D341Med (cell line): ENCODE measurements around the gene DGUOK.
"Not testable (repeated sequence)": the region's sequence is repeated elsewhere in the genome, so short reads cannot be mapped to it uniquely, and the experiment has no call there.

Source experiments
- DNase-seq: peaks from one replicate; pipeline ENCODE4 v3.0.0; 2012; ENCODE audit warnings: low spot score

Gene DGUOK

GRCh38 chr2:73926493-73927327 is at the start of gene DGUOK:
TSS of gene DGUOK (plus strand) at chr2:73926880. CDS start at chr2:73926911, 31 bp downstream.
- DNase-seq = peak; percentile 94

- DNase-seq = no peak
Observed at GRCh38 chr2:73877071-73877802, 49.4 kb upstream of the DGUOK start.

GRCh38 chr2:73877984-73878383 is 48.7 kb upstream of the DGUOK start:
- DNase-seq = not testable (repeated sequence)

GRCh38 chr2:73885406-73885805 is 41.3 kb upstream of the DGUOK start:
- DNase-seq = no peak

GRCh38 chr2:73886357-73886756 is 40.3 kb upstream of the DGUOK start:
- DNase-seq = no peak

- DNase-seq = not testable (repeated sequence)
Observed at GRCh38 chr2:73887596-73888353, 38.9 kb upstream of the DGUOK start.

GRCh38 chr2:73888388-73888787 is 38.3 kb upstream of the DGUOK start:
- no peak for DNase-seq

- DNase-seq = no peak
Observed at GRCh38 chr2:73889206-73889605, 37.5 kb upstream of the DGUOK start.

GRCh38 chr2:73890301-73891092 is 36.2 kb upstream of the DGUOK start:
- DNase-seq = no peak

GRCh38 chr2:73891276-73891901 is 35.3 kb upstream of the DGUOK start:
- no peak for DNase-seq

- no peak for DNase-seq
Observed at GRCh38 chr2:73892631-73893329, 33.9 kb upstream of the DGUOK start, which contains the start of gene ACTG2. TSS of gene ACTG2 (plus strand) at chr2:73893008. CDS start at chr2:73901312, 8,304 bp downstream.

- DNase-seq = no peak
Observed at GRCh38 chr2:73893764-73894474, 32.8 kb upstream of the DGUOK start.

GRCh38 chr2:73894475-73894850 is 32.2 kb upstream of the DGUOK start:
- no peak for DNase-seq

- no peak for DNase-seq
Observed at GRCh38 chr2:73894877-73895276, 31.8 kb upstream of the DGUOK start.

GRCh38 chr2:73895473-73895872 is 31.2 kb upstream of the DGUOK start:
- DNase-seq = no peak

GRCh38 chr2:73896362-73897239 is 30.1 kb upstream of the DGUOK start:
- no peak for DNase-seq

- DNase-seq = no peak
Observed at GRCh38 chr2:73897240-73897583, 29.5 kb upstream of the DGUOK start.

GRCh38 chr2:73897934-73898333 is 28.7 kb upstream of the DGUOK start:
- DNase-seq = no peak

- DNase-seq = no peak
Observed at GRCh38 chr2:73899801-73900336, 26.8 kb upstream of the DGUOK start.
